ENCODE results near the gene PTPN11.

Gene PTPN11

GRCh38 chr12:112535017-112535416, 116.3 kb downstream of the PTPN11 start:
- Histone ChIP-seq H3K9me3 (ENCODE audit: control insufficient read depth, low read depth, low read length) (no peaks in the 10 kb centered on the region), H3K4me3 (ENCODE audit: low read length) (no peak overlapping the region), H3K27ac (ENCODE audit: low read length) (no peak overlapping the region), H3K9ac (ENCODE audit: low read length) (no peak overlapping the region), H3K36me3 (ENCODE audit: control insufficient read depth, low read depth, low read length) (no peaks in the 10 kb centered on the region), H3K4me1 (ENCODE audit: control insufficient read depth, low read depth, low read length) (peaks cover 3% of the 10 kb centered on the region), H3K27me3 (ENCODE audit: control insufficient read depth, insufficient read depth, low read length) (no peaks in the 10 kb centered on the region)

- no peak overlapping the region for H3K9ac ChIP-seq (ENCODE audit: low read length)
- no peaks in the 10 kb centered on the region for H3K27me3 ChIP-seq (ENCODE audit: control insufficient read depth, insufficient read depth, low read length)
- H3K36me3 ChIP-seq (ENCODE audit: control insufficient read depth, low read depth, low read length): no peaks in the 10 kb centered on the region
- peaks cover 3% of the 10 kb centered on the region for H3K4me1 ChIP-seq (ENCODE audit: control insufficient read depth, low read depth, low read length)
- no peak overlapping the region for H3K4me3 ChIP-seq (ENCODE audit: low read length)
- no peak overlapping the region for H3K27ac ChIP-seq (ENCODE audit: low read length)
- no peaks in the 10 kb centered on the region for H3K9me3 ChIP-seq (ENCODE audit: control insufficient read depth, low read depth, low read length)
These were observed 117.1 kb downstream of the PTPN11 start for GRCh38 chr12:112535637-112536366.

GRCh38 chr12:112536367-112536730, 117.6 kb downstream of the PTPN11 start:
- no peak overlapping the region for H3K9ac ChIP-seq (ENCODE audit: low read length)
- H3K27me3 ChIP-seq (ENCODE audit: control insufficient read depth, insufficient read depth, low read length): no peaks in the 10 kb centered on the region
- H3K4me3 ChIP-seq (ENCODE audit: low read length): no peak overlapping the region
- H3K36me3 ChIP-seq (ENCODE audit: control insufficient read depth, low read depth, low read length): no peaks in the 10 kb centered on the region
- peaks cover 3% of the 10 kb centered on the region for H3K4me1 ChIP-seq (ENCODE audit: control insufficient read depth, low read depth, low read length)
- no peak overlapping the region for H3K27ac ChIP-seq (ENCODE audit: low read length)
- no peaks in the 10 kb centered on the region for H3K9me3 ChIP-seq (ENCODE audit: control insufficient read depth, low read depth, low read length)

GRCh38 chr12:112537710-112538396, 119.1 kb downstream of the PTPN11 start:
- Histone ChIP-seq H3K9ac (ENCODE audit: low read length) (no peak overlapping the region), H3K4me1 (ENCODE audit: control insufficient read depth, low read depth, low read length) (peaks cover 3% of the 10 kb centered on the region), H3K27ac (ENCODE audit: low read length) (no peak overlapping the region), H3K9me3 (ENCODE audit: control insufficient read depth, low read depth, low read length) (no peaks in the 10 kb centered on the region), H3K4me3 (ENCODE audit: low read length) (no peak overlapping the region), H3K36me3 (ENCODE audit: control insufficient read depth, low read depth, low read length) (no peaks in the 10 kb centered on the region), H3K27me3 (ENCODE audit: control insufficient read depth, insufficient read depth, low read length) (no peaks in the 10 kb centered on the region)

GRCh38 chr12:112538740-112539139, 120.0 kb downstream of the PTPN11 start:
- no peak overlapping the region for H3K4me3 ChIP-seq (ENCODE audit: low read length)

GRCh38 chr12:112539221-112539620, 120.5 kb downstream of the PTPN11 start:
- no peaks in the 10 kb centered on the region for H3K27me3 ChIP-seq (ENCODE audit: control insufficient read depth, insufficient read depth, low read length)
- peaks cover 3% of the 10 kb centered on the region for H3K4me1 ChIP-seq (ENCODE audit: control insufficient read depth, low read depth, low read length)
- H3K4me3 ChIP-seq (ENCODE audit: low read length): no peak overlapping the region
- no peaks in the 10 kb centered on the region for H3K9me3 ChIP-seq (ENCODE audit: control insufficient read depth, low read depth, low read length)
- H3K27ac ChIP-seq (ENCODE audit: low read length): no peak overlapping the region
- H3K36me3 ChIP-seq (ENCODE audit: control insufficient read depth, low read depth, low read length): no peaks in the 10 kb centered on the region
- H3K9ac ChIP-seq (ENCODE audit: low read length): no peak overlapping the region

More at GRCh38 chr12:112538740-112539139, 120.0 kb downstream of the PTPN11 start:
- H3K27me3 ChIP-seq (ENCODE audit: control insufficient read depth, insufficient read depth, low read length): no peaks in the 10 kb centered on the region
- no peaks in the 10 kb centered on the region for H3K9me3 ChIP-seq (ENCODE audit: control insufficient read depth, low read depth, low read length)
- peaks cover 3% of the 10 kb centered on the region for H3K4me1 ChIP-seq (ENCODE audit: control insufficient read depth, low read depth, low read length)
- H3K9ac ChIP-seq (ENCODE audit: low read length): no peak overlapping the region
- no peak overlapping the region for H3K27ac ChIP-seq (ENCODE audit: low read length)
- no peaks in the 10 kb centered on the region for H3K36me3 ChIP-seq (ENCODE audit: control insufficient read depth, low read depth, low read length)

GRCh38 chr12:112540021-112540420, 121.3 kb downstream of the PTPN11 start:
- Histone ChIP-seq H3K9me3 (ENCODE audit: control insufficient read depth, low read depth, low read length) (no peaks in the 10 kb centered on the region), H3K9ac (ENCODE audit: low read length) (no peak overlapping the region), H3K4me3 (ENCODE audit: low read length) (no peak overlapping the region), H3K36me3 (ENCODE audit: control insufficient read depth, low read depth, low read length) (no peaks in the 10 kb centered on the region), H3K4me1 (ENCODE audit: control insufficient read depth, low read depth, low read length) (peaks cover 3% of the 10 kb centered on the region), H3K27me3 (ENCODE audit: control insufficient read depth, insufficient read depth, low read length) (no peaks in the 10 kb centered on the region), H3K27ac (ENCODE audit: low read length) (no peak overlapping the region)

- Histone ChIP-seq H3K27me3 (ENCODE audit: control insufficient read depth, insufficient read depth, low read length) (no peaks in the 10 kb centered on the region), H3K36me3 (ENCODE audit: control insufficient read depth, low read depth, low read length) (no peaks in the 10 kb centered on the region), H3K4me1 (ENCODE audit: control insufficient read depth, low read depth, low read length) (no peaks in the 10 kb centered on the region), H3K9me3 (ENCODE audit: control insufficient read depth, low read depth, low read length) (no peaks in the 10 kb centered on the region), H3K9ac (ENCODE audit: low read length) (no peak overlapping the region), H3K27ac (ENCODE audit: low read length) (no peak overlapping the region), H3K4me3 (ENCODE audit: low read length) (no peak overlapping the region)
These were observed 125.0 kb downstream of the PTPN11 start for GRCh38 chr12:112543751-112544150.

GRCh38 chr12:112546339-112546738, 127.6 kb downstream of the PTPN11 start:
- no peak overlapping the region for H3K9ac ChIP-seq (ENCODE audit: low read length)
- H3K27me3 ChIP-seq (ENCODE audit: control insufficient read depth, insufficient read depth, low read length): no peaks in the 10 kb centered on the region
- H3K36me3 ChIP-seq (ENCODE audit: control insufficient read depth, low read depth, low read length): no peaks in the 10 kb centered on the region
- no peaks in the 10 kb centered on the region for H3K4me1 ChIP-seq (ENCODE audit: control insufficient read depth, low read depth, low read length)
- no peak overlapping the region for H3K27ac ChIP-seq (ENCODE audit: low read length)
- no peaks in the 10 kb centered on the region for H3K9me3 ChIP-seq (ENCODE audit: control insufficient read depth, low read depth, low read length)
- no peak overlapping the region for H3K4me3 ChIP-seq (ENCODE audit: low read length)

- no peaks in the 10 kb centered on the region for H3K4me1 ChIP-seq (ENCODE audit: control insufficient read depth, low read depth, low read length)
- no peaks in the 10 kb centered on the region for H3K27me3 ChIP-seq (ENCODE audit: control insufficient read depth, insufficient read depth, low read length)
- H3K27ac ChIP-seq (ENCODE audit: low read length): no peak overlapping the region
- no peak overlapping the region for H3K9ac ChIP-seq (ENCODE audit: low read length)
- H3K36me3 ChIP-seq (ENCODE audit: control insufficient read depth, low read depth, low read length): no peaks in the 10 kb centered on the region
- H3K9me3 ChIP-seq (ENCODE audit: control insufficient read depth, low read depth, low read length): no peaks in the 10 kb centered on the region
- H3K4me3 ChIP-seq (ENCODE audit: low read length): no peak overlapping the region
These were observed 128.2 kb downstream of the PTPN11 start for GRCh38 chr12:112546996-112547395.

- Histone ChIP-seq H3K9ac (ENCODE audit: low read length) (no peak overlapping the region), H3K4me3 (ENCODE audit: low read length) (no peak overlapping the region), H3K4me1 (ENCODE audit: control insufficient read depth, low read depth, low read length) (no peaks in the 10 kb centered on the region), H3K27me3 (ENCODE audit: control insufficient read depth, insufficient read depth, low read length) (no peaks in the 10 kb centered on the region), H3K36me3 (ENCODE audit: control insufficient read depth, low read depth, low read length) (no peaks in the 10 kb centered on the region), H3K27ac (ENCODE audit: low read length) (no peak overlapping the region), H3K9me3 (ENCODE audit: control insufficient read depth, low read depth, low read length) (no peaks in the 10 kb centered on the region)
These were observed 130.3 kb downstream of the PTPN11 start for GRCh38 chr12:112549031-112549430.

GRCh38 chr12:112551681-112552080, 132.9 kb downstream of the PTPN11 start:
- Histone ChIP-seq H3K27ac (ENCODE audit: low read length) (no peak overlapping the region), H3K4me3 (ENCODE audit: low read length) (no peak overlapping the region), H3K4me1 (ENCODE audit: control insufficient read depth, low read depth, low read length) (no peaks in the 10 kb centered on the region), H3K36me3 (ENCODE audit: control insufficient read depth, low read depth, low read length) (no peaks in the 10 kb centered on the region), H3K9ac (ENCODE audit: low read length) (no peak overlapping the region), H3K27me3 (ENCODE audit: control insufficient read depth, insufficient read depth, low read length) (no peaks in the 10 kb centered on the region), H3K9me3 (ENCODE audit: control insufficient read depth, low read depth, low read length) (no peaks in the 10 kb centered on the region)
